ENCODE measurements around the gene KIF26B. TPM values are rescaled to one million over a fixed set of nuclear protein-coding genes. Genes with fewer than 3 reads are reported as not detected.

Gene KIF26B
- total and polyA plus RNA-seq, 4 donors: 10.9 to 37.1 (median 19.2) TPM

DNA sequence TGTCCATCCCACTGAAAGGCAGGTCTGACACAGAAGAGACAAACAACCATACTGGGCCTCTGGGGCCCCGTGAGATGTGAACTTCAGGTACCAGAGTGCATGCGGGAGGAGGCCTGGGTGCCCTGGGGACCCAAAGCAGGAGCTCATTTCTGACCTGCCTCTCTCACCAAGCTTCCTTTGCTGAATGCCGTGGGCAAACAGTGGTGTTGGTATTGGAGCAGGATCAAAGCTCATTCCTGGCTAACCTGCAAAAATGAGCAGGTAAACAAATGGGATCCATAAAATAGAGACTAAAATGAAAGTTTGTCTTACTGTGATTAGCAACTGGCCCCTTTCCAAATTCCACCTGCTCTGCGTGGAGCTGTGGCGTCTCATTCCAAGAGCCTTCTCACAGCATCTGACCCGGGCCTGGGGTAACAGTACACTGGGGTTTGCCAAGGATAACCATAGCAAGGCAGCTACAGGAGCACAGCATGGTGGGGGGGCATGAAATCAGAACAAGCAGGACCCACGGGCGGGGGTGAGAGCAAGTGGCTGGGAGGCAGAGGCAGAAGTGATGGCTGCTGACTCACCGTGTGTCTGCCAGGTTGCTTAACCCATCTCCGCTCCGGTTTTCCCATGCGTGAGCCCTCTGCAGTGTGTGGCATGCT lies 103.6 kb downstream of the KIF26B start:
- no peaks in the 10 kb centered on the region for H3K4me1 ChIP-seq (ENCODE audit: control insufficient read depth, insufficient read depth, low read length)
- no peaks in the 10 kb centered on the region for H3K27me3 ChIP-seq (ENCODE audit: control insufficient read depth, insufficient read depth, low read length)
- no peaks in the 10 kb centered on the region for H3K9me3 ChIP-seq (ENCODE audit: control insufficient read depth, insufficient read depth, low read length)
- no peak overlapping the region for H3K27ac ChIP-seq (ENCODE audit: low read depth, low read length)
- 70% methylated on average over 9 of the region's 12 CpGs for WGBS (ENCODE audit: insufficient coverage)
- DNase-seq (ENCODE audit: low read depth in 4 of 6, low spot score in 6 of 6): no peak
- H3K36me3 ChIP-seq (ENCODE audit: control insufficient read depth, insufficient read depth, low read length): no peaks in the 10 kb centered on the region
- no peak overlapping the region for H3K4me3 ChIP-seq (ENCODE audit: low read depth, low read length)

DNA sequence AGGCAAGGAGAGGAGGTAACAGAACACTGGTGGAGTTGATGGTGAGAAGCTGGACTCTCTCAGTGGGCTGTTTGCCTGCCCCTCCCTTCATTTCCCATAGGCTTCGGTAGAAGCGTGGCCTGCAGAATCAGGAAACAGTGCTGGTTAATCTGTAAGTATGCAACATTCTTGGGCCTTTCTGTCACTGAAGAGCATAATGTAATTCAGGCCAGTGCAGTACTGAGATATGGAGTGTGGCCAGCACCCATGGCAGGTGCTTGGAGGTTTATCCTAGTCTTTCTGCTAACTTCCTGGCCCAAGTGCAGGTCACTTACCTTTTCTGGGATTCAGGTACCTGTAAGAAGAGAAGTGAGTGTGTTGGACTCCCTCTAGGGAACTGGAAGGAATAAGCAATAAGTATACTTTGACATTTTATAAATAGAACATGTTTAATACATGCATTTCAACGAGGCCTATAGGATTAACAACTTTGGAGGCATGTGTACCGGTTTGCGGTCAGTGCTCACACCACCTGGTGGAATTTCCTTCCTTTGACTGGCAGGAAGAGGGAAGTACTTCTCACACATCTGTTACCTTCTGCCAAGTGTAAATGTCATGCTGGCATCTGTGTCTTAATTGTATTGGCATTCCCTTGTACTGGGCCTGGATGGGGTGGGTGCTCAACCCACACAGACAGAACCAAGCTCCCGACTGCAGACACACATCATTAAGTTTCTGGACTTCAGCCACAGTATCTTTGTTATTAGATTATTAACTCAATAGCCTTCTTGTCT lies 105.5 kb downstream of the KIF26B start:
- Histone ChIP-seq H3K27me3 (ENCODE audit: control insufficient read depth, insufficient read depth, low read length) (no peaks in the 10 kb centered on the region), H3K36me3 (ENCODE audit: control insufficient read depth, insufficient read depth, low read length) (no peaks in the 10 kb centered on the region), H3K4me1 (ENCODE audit: control insufficient read depth, insufficient read depth, low read length) (no peaks in the 10 kb centered on the region), H3K27ac (ENCODE audit: low read depth, low read length) (no peak overlapping the region), H3K9me3 (ENCODE audit: control insufficient read depth, insufficient read depth, low read length) (no peaks in the 10 kb centered on the region), H3K4me3 (ENCODE audit: low read depth, low read length) (no peak overlapping the region)
- WGBS (ENCODE audit: insufficient coverage): 56% methylated on average over 5 of the region's 6 CpGs
- peak in 1 of 6 donors; percentile 43 for DNase-seq (ENCODE audit: low read depth in 4 of 6, low spot score in 6 of 6)

- no peaks in the 10 kb centered on the region for H3K9me3 ChIP-seq (ENCODE audit: control insufficient read depth, insufficient read depth, low read length)
- WGBS (ENCODE audit: insufficient coverage): 89% methylated on average over 1 of the region's 5 CpGs
- no peak overlapping the region for H3K27ac ChIP-seq (ENCODE audit: low read depth, low read length)
- no peaks in the 10 kb centered on the region for H3K36me3 ChIP-seq (ENCODE audit: control insufficient read depth, insufficient read depth, low read length)
- H3K4me3 ChIP-seq (ENCODE audit: low read depth, low read length): no peak overlapping the region
- H3K27me3 ChIP-seq (ENCODE audit: control insufficient read depth, insufficient read depth, low read length): no peaks in the 10 kb centered on the region
- no peaks in the 10 kb centered on the region for H3K4me1 ChIP-seq (ENCODE audit: control insufficient read depth, insufficient read depth, low read length)
- DNase-seq (ENCODE audit: low read depth in 4 of 6, low spot score in 6 of 6): no peak
These were observed 106.1 kb downstream of the KIF26B start for GRCh38 chr1:245260883-245261282.

DNA sequence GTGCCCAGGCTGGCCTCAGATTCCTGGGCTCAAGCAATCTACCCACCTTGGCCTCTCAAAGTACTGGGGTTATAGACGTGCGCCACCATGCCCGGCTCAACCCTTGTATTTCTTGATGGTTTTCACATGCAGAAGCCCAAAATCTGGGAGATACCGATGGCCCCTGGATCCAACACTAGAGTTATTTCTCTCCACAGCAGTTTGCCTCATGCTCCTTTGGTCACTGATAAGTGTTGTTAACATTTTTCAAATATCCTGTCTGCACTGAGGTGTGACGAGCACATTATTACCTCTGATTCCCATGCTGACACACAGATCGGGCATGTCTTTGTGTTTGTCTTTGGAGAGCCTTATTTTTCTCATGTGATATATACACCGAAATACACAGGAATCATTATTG lies 107.0 kb downstream of the KIF26B start:
- H3K36me3 ChIP-seq (ENCODE audit: control insufficient read depth, insufficient read depth, low read length): no peaks in the 10 kb centered on the region
- no peak overlapping the region for H3K4me3 ChIP-seq (ENCODE audit: low read depth, low read length)
- no peaks in the 10 kb centered on the region for H3K9me3 ChIP-seq (ENCODE audit: control insufficient read depth, insufficient read depth, low read length)
- 84% methylated on average over 4 of the region's 7 CpGs for WGBS (ENCODE audit: insufficient coverage)
- H3K27ac ChIP-seq (ENCODE audit: low read depth, low read length): no peak overlapping the region
- no peaks in the 10 kb centered on the region for H3K27me3 ChIP-seq (ENCODE audit: control insufficient read depth, insufficient read depth, low read length)
- DNase-seq (ENCODE audit: low read depth in 4 of 6, low spot score in 6 of 6): no peak
- no peaks in the 10 kb centered on the region for H3K4me1 ChIP-seq (ENCODE audit: control insufficient read depth, insufficient read depth, low read length)

DNA sequence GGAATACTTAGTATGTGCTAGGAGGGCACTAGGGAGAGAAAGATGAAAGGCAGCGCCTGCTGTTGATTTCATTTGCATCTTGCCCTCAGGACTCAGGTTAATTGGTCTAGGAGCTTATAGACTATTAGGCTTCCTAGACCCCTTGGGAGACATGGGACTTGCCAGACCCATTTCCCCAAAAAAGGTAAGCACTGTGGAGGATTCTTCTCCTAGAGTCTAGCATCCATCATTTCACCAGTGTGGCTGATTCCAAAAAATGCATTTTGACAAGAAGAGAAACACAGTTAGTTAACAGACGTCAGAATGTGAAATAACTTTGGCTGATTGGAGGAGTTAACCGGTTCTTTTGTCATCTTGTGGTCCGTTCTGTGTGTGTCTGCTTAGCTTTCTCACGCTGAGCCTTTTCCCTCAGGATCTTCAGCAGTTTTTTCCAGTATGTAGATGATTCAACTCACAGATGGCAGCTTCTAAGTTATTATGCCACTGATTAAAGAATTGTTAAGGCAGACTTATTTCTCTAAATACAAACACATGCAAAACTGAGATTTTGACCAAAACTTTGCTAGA lies 108.8 kb downstream of the KIF26B start:
- peak in 1 of 6 donors; percentile 33 for DNase-seq (ENCODE audit: low read depth in 4 of 6, low spot score in 6 of 6)
- no peaks in the 10 kb centered on the region for H3K36me3 ChIP-seq (ENCODE audit: control insufficient read depth, insufficient read depth, low read length)
- 27% methylated on average over 2 of the region's 5 CpGs for WGBS (ENCODE audit: insufficient coverage)
- H3K27ac ChIP-seq (ENCODE audit: low read depth, low read length): no peak overlapping the region
- H3K9me3 ChIP-seq (ENCODE audit: control insufficient read depth, insufficient read depth, low read length): no peaks in the 10 kb centered on the region
- H3K4me1 ChIP-seq (ENCODE audit: control insufficient read depth, insufficient read depth, low read length): no peaks in the 10 kb centered on the region
- H3K4me3 ChIP-seq (ENCODE audit: low read depth, low read length): no peak overlapping the region
- no peaks in the 10 kb centered on the region for H3K27me3 ChIP-seq (ENCODE audit: control insufficient read depth, insufficient read depth, low read length)

DNA sequence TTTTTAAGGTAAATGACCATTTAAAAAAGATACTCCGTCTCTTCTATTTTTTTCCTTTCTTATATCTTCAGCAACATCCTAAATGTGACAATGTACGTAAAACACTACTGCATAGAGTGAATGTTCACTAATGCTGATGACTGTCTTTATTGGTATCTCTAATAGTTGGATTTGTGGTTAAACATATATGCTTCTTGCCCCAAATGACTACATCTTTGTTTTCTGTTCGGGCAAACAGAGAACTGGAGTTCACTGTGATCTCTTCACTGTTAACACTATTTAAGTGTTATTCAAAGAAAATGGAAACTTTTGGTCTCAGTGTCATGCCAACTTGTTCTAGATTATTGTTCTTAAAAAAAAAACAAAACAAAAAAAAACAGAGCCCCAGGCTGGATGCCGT lies 109.4 kb downstream of the KIF26B start:
- DNase-seq (ENCODE audit: low read depth in 4 of 6, low spot score in 6 of 6): no peak
- WGBS (ENCODE audit: insufficient coverage): 100% methylated on average over 1 of the region's 4 CpGs

DNA sequence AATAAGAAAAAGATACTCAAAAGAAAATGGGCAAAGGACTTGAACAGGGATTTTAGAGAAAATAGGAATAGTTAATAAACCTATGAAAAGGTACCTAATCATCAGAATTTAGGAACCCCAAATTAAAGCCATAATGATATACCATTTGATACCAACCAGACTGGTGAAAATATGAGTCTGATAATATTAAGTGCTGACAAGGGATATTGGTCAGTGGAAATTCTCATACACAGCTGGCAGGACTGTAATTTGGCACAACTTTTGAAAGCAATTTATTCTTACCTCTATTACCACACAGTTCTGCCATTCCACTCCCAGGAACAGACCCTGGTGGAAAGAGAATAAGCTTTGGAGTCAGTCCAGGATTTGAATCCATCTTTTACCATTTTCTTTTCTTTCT lies 111.3 kb downstream of the KIF26B start:
- H3K27me3 ChIP-seq (ENCODE audit: control insufficient read depth, insufficient read depth, low read length): no peaks in the 10 kb centered on the region
- H3K4me3 ChIP-seq (ENCODE audit: low read depth, low read length): no peak overlapping the region
- no peaks in the 10 kb centered on the region for H3K4me1 ChIP-seq (ENCODE audit: control insufficient read depth, insufficient read depth, low read length)
- H3K36me3 ChIP-seq (ENCODE audit: control insufficient read depth, insufficient read depth, low read length): no peaks in the 10 kb centered on the region
- peaks cover 4% of the 10 kb centered on the region for H3K9me3 ChIP-seq (ENCODE audit: control insufficient read depth, insufficient read depth, low read length)
- H3K27ac ChIP-seq (ENCODE audit: low read depth, low read length): no peak overlapping the region
- no peak for DNase-seq (ENCODE audit: low read depth in 4 of 6, low spot score in 6 of 6)

More for the DNA sequence above, 109.4 kb downstream of the KIF26B start:
- H3K27ac ChIP-seq (ENCODE audit: low read depth, low read length): no peak overlapping the region
- H3K27me3 ChIP-seq (ENCODE audit: control insufficient read depth, insufficient read depth, low read length): no peaks in the 10 kb centered on the region
- H3K4me1 ChIP-seq (ENCODE audit: control insufficient read depth, insufficient read depth, low read length): no peaks in the 10 kb centered on the region
- H3K36me3 ChIP-seq (ENCODE audit: control insufficient read depth, insufficient read depth, low read length): no peaks in the 10 kb centered on the region
- no peaks in the 10 kb centered on the region for H3K9me3 ChIP-seq (ENCODE audit: control insufficient read depth, insufficient read depth, low read length)
- H3K4me3 ChIP-seq (ENCODE audit: low read depth, low read length): no peak overlapping the region

- Histone ChIP-seq H3K36me3 (ENCODE audit: control insufficient read depth, insufficient read depth, low read length) (no peaks in the 10 kb centered on the region), H3K27ac (ENCODE audit: low read depth, low read length) (no peak overlapping the region), H3K27me3 (ENCODE audit: control insufficient read depth, insufficient read depth, low read length) (no peaks in the 10 kb centered on the region), H3K4me1 (ENCODE audit: control insufficient read depth, insufficient read depth, low read length) (no peaks in the 10 kb centered on the region), H3K9me3 (ENCODE audit: control insufficient read depth, insufficient read depth, low read length) (peaks cover 5% of the 10 kb centered on the region), H3K4me3 (ENCODE audit: low read depth, low read length) (no peak overlapping the region)
- DNase-seq (ENCODE audit: low read depth in 4 of 6, low spot score in 6 of 6): no peak
These were observed 115.3 kb downstream of the KIF26B start for GRCh38 chr1:245270063-245270462.

DNA sequence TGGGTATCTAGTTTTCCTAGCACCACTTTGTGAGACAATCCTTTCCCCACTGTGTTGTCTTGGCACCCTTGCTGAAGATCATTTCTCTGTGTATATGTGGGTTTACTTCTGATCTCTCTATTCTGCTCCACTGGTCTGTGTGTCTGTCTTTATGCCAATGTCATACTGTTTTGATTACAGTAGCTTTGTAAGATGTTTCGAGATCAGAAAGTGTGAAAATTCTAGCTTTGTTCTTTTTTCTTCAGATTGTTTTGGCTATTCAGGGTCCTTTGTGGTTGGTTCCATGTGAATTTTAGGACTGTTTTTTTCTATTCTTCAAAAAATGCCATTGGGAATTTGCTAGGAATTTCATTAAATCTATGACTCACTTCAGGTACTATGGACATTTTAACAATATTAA lies 116.2 kb downstream of the KIF26B start:
- no peaks in the 10 kb centered on the region for H3K36me3 ChIP-seq (ENCODE audit: control insufficient read depth, insufficient read depth, low read length)
- no peak for DNase-seq (ENCODE audit: low read depth in 4 of 6, low spot score in 6 of 6)
- no peak overlapping the region for H3K4me3 ChIP-seq (ENCODE audit: low read depth, low read length)
- WGBS (ENCODE audit: insufficient coverage): no CpG with 5 or more reads among the region's 1 CpG
- H3K4me1 ChIP-seq (ENCODE audit: control insufficient read depth, insufficient read depth, low read length): no peaks in the 10 kb centered on the region
- peaks cover 5% of the 10 kb centered on the region for H3K9me3 ChIP-seq (ENCODE audit: control insufficient read depth, insufficient read depth, low read length)
- H3K27me3 ChIP-seq (ENCODE audit: control insufficient read depth, insufficient read depth, low read length): no peaks in the 10 kb centered on the region
- no peak overlapping the region for H3K27ac ChIP-seq (ENCODE audit: low read depth, low read length)

DNA sequence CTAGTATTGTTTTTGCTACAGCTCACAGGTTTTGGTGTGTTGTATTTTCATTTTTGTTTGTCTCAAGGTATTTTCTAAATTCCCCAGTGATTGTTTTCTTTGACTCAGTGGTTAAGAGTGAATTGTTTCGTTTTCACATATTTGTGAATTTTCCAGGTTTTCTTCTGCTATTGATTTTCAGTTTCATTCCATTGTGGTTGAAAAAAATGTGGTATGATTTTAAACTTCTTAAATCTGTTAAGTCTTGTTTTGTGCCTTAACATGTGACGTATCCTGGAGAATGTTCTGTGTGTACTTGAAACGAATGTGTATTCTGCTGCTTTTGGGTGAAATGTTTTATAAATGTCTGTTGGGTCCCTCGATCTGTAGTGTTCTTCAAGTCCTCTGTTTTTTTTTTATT lies 117.9 kb downstream of the KIF26B start:
- WGBS (ENCODE audit: insufficient coverage): 87% methylated on average over 4 of the region's 4 CpGs
- peaks cover 5% of the 10 kb centered on the region for H3K9me3 ChIP-seq (ENCODE audit: control insufficient read depth, insufficient read depth, low read length)
- H3K4me3 ChIP-seq (ENCODE audit: low read depth, low read length): no peak overlapping the region
- no peaks in the 10 kb centered on the region for H3K4me1 ChIP-seq (ENCODE audit: control insufficient read depth, insufficient read depth, low read length)
- no peak for DNase-seq (ENCODE audit: low read depth in 4 of 6, low spot score in 6 of 6)
- no peaks in the 10 kb centered on the region for H3K27me3 ChIP-seq (ENCODE audit: control insufficient read depth, insufficient read depth, low read length)
- no peaks in the 10 kb centered on the region for H3K36me3 ChIP-seq (ENCODE audit: control insufficient read depth, insufficient read depth, low read length)
- H3K27ac ChIP-seq (ENCODE audit: low read depth, low read length): no peak overlapping the region

Measured in spinal cord (tissue), 10 donors.